HTR-8/SVneo (cell line): ENCODE measurements around the gene STXBP5L.
"Not testable (repeated sequence)": the region's sequence is repeated elsewhere in the genome, so short reads cannot be mapped to it uniquely, and the experiment has no call there.

Experiments used
- DNase-seq: peaks from one replicate; pipeline ENCODE4 v3.0.0; 2011; ENCODE audit warnings: low spot score, mixed read lengths; ENCODE audit not compliant: insufficient read length
- FAIRE-seq: peaks from 2 replicates; lab custom pipeline; 2011; peaks lifted over from hg19 to GRCh38; lab: Jason Lieb, UNC

The STXBP5L gene

DNA sequence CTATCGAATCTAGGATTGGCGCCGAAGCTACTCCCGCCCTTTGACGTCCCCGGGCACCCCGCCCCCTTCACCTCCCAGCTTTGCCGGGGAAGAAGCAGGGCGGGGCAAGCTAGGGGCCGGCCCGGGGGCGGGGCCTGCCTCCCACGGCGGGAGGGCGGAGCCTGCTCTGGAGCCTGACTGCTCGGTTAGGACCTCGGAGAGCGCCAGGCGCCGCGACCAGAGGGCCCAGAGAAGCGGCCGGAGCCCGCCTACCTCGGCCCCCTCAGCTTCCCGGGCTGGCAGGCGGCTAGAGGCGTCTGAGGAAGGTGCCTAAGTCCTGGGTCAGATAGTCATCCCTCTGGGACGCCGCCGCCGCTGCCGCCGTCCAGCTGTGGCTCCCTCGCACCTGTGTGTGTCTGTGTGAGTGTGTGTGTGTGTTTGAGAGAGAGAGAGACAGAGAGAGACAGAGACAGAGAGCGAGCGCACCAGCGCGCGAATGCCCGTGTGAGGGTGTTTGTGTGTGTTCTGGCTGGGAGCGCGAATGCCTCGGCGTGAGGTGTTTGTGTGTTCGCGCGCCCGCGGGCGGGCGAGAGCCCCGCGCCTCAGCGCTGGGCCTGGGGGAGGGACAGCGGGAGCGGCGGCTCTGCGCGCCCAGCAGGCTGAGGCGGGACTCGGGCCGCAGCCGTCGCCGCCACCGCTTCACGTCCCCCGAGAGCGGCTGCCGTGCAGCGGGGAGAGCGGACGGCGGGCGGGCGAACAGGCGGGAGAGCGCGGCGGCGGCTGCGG lies at the start of gene STXBP5L:
Gene STXBP5L, plus strand, starts transcription at position 176 of the 765 bp plus-strand sequence. CDS start 1,374 bp downstream, outside the sequence.
- DNase-seq, result peak; percentile 50
- FAIRE-seq, result no peak

GRCh38 chr3:120858521-120858920 lies 49.5 kb upstream of the STXBP5L start:
- FAIRE-seq, result no peak
- no peak for DNase-seq

GRCh38 chr3:120864541-120864940 lies 43.5 kb upstream of the STXBP5L start:
- DNase-seq, result no peak

DNA sequence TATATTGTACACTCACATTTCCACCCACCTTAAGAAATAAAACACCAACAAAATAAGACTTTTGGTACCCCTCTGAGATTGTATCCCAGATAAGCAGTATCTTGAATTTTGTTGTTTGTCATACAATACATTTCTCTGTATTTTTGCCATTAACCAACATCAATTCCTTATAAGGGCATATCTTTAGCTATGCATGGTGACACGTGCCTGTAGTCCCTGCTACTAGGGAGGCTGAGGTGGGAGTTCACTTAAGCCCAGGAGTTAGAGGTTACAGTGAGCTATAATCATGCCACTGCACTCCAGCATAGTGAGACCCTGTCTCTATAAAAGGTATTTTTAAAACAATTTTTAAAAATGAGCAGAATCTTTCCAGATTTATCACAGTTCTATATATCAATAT lies 32.5 kb upstream of the STXBP5L start:
- no peak for FAIRE-seq

More at GRCh38 chr3:120864541-120864940, 43.5 kb upstream of the STXBP5L start:
- FAIRE-seq, result no peak

DNA sequence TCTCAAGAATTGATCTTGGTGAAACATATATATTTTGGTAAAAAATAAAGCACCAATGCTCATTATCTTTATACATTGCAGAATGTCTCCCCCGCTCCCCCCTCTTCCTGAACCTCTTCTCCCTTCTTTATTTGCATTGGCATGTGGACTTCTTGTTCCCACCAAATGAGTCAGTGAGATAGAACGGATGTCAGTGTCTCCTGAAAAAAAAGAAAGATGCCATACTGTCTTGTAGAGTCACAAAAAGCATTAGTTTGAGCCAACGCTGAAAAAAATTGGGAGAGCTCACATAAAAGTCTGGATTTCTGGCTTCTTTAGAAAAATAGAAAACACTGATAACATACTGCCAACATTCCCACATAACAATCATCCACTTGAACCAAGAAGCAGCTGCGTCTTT lies 32.0 kb upstream of the STXBP5L start:
- DNase-seq (no peak), FAIRE-seq (no peak)

More for the DNA sequence above, 32.5 kb upstream of the STXBP5L start:
- DNase-seq, result no peak

GRCh38 chr3:120879411-120879810 lies 28.6 kb upstream of the STXBP5L start:
- DNase-seq (no peak), FAIRE-seq (no peak)

- DNase-seq (no peak), FAIRE-seq (no peak)
Measured at GRCh38 chr3:120892921-120893320, 15.1 kb upstream of the STXBP5L start.

DNA sequence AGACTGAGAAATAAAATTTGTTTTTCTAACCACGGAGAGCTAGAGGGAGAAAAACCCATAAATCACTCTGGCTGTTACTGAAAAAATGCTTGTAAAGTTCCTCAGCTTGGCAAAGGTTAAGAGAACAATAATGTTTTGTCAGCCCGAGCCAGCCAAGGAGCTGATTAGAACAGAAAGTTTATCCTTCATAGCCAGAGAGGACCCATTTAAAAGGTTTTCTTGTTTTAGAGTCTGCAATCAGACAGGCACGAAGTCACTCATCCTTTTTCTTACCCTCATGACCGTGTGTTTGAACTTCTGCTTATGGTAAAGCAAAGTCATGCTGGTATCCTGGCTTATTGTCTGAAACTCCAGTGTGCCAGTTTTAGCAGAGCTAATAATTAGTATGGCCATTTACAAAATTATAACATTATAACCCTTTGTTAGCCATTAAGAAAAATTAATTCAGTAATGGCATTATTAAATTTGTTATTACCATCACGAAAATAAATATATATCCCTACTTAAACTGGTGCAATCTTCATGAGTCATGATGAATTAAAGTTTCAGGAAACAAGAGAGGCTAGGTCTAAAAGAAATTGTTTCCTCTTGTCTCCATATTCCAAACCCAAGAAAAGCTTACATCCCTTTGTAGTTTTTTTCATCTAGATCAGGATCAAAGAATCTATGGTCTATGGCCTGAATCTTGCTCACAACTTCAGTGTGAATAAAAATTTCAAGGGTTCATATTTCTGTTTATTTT lies 13.5 kb upstream of the STXBP5L start:
- no peak for DNase-seq
- FAIRE-seq, result no peak

DNA sequence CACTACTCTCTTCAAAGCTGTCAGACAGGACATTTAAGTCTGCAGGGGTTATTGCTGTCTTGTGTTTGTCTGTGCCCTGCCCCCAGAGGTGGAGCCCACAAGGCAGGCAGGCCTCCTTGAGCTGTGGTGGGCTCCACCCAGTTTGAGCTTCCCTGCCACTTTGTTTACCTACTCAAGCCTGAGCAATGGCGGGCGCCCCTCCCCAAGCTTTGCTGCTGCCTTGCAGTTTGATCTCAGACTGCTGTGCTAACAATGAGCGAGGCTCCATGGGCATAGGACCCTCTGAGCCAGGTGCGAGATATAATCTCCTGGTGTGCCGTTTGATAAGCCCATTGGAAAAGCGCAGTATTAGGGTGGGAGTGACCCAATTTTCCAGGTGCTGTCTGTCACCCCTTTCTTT lies 6.3 kb upstream of the STXBP5L start:
- FAIRE-seq, DNase-seq: not testable (repeated sequence)

- DNase-seq (no peak), FAIRE-seq (no peak)
Measured at GRCh38 chr3:120903221-120903620, 4.8 kb upstream of the STXBP5L start.

DNA sequence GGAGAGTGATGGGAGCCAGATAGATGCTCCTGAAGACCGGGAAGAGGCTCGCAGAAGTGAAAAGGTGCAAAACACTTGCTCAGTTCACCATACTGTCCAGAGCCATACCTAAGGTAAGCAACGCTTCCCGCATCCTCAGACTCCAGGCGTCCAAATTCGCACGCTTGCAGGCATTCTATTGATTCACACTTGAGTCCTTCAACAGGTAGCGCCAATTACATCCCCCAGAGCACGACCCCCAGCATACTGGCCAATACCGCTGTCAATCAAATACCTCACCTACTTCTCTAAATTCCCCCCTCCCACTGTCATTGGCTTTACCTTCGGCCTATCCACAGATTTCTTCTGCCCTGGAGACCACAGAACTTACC lies 361 bp upstream of the STXBP5L start:
- DNase-seq, result no peak
- FAIRE-seq, result no peak

GRCh38 chr3:120908795-120909601 lies 993 bp downstream of the STXBP5L start:
- FAIRE-seq, result no peak

GRCh38 chr3:120909602-120909878 lies 1.5 kb downstream of the STXBP5L start:
- no peak for FAIRE-seq
- no peak for DNase-seq

More at GRCh38 chr3:120908795-120909601, 993 bp downstream of the STXBP5L start:
- no peak for DNase-seq

DNA sequence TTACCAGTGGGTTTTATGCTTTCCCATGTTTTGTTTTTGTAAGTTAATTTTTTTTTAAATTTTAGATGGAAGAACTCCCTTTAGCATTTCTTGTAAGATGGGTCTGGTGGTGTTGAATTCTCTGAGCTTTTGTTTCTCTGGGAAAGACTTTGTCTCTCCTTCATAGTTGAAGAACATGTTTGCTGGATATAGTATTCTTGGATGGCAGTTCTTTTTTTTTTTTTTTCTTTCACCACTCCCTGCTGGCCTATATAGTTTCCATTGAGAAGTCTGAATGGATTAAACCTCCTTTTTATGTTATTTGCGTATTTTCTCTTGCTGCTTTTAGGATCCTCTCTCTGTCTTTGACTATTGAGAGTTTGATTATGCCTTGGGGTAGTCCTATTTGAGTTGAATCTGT lies 18.1 kb downstream of the STXBP5L start:
- DNase-seq (no peak), FAIRE-seq (no peak)

DNA sequence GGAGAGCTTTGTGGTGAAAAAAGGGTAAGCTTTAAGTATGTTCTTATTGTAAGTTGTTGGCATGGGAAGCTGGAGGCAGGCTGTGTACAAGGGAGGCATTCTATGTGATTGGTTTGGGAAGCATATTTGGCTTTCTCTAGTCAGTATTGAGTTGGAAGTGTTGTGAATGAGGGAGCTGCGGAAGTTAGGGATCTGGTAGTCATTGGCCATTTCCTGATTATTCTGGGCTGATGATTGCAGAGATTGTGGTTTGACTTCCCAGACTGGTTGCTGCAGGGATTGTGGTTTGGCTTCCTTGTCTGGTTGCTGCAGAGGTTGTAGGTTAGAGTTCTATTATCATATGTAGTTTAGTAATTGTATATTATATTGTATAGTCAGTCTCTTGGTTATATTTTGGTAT lies 21.0 kb downstream of the STXBP5L start:
- FAIRE-seq (no peak), DNase-seq (no peak)

DNA sequence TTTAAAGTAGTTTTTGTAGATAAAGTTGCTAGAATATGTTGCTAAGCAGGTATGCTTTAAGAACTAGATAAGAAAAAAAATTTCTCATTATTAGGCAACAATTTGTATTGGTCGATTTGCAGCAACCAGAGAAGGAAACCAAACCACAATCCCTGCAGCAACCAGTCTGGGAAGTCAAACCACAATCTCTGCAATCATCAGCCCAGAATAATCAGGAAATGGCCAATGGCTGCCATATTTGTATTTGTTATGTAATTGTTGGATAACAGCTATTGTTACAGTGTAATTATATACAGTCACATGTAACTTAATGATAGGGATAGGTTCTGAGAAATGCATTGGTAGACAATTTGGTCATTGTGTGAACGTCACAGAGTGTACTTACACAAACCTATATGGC lies 23.6 kb downstream of the STXBP5L start:
- DNase-seq (no peak), FAIRE-seq (no peak)

- no peak for FAIRE-seq
- DNase-seq, result no peak
Measured at GRCh38 chr3:120956143-120956542, 48.1 kb downstream of the STXBP5L start.

GRCh38 chr3:120982608-120983320 lies 74.8 kb downstream of the STXBP5L start:
- FAIRE-seq (no peak), DNase-seq (no peak)

DNA sequence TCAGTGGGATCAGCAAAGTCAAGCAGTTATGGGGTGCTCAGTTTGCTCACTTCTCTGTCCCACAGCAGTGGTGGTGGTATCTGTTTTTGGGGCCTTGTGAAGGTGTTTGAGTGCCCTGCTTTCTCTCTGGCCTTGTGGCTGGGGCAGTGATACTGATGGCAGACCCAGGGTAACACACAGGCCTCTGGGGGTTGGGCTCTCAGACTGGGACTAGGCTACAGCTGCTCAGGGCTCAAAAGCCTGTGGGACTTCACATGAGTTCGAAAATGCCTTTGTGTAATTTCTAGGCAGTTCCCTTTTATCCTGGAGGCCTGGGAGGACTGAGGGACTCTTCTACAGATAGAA lies 75.3 kb downstream of the STXBP5L start:
- DNase-seq (no peak), FAIRE-seq (no peak)

- no peak for FAIRE-seq
- no peak for DNase-seq
Measured at GRCh38 chr3:120983841-120984240, 75.8 kb downstream of the STXBP5L start.
